ENCODE results near the gene FRMD3. TPM values are rescaled to one million over a fixed set of nuclear protein-coding genes. Genes with fewer than 3 reads are reported as not detected.

FRMD3 gene
- total and polyA plus RNA-seq, 4 donors = 0.16 to 0.75 (median 0.48) TPM

DNA sequence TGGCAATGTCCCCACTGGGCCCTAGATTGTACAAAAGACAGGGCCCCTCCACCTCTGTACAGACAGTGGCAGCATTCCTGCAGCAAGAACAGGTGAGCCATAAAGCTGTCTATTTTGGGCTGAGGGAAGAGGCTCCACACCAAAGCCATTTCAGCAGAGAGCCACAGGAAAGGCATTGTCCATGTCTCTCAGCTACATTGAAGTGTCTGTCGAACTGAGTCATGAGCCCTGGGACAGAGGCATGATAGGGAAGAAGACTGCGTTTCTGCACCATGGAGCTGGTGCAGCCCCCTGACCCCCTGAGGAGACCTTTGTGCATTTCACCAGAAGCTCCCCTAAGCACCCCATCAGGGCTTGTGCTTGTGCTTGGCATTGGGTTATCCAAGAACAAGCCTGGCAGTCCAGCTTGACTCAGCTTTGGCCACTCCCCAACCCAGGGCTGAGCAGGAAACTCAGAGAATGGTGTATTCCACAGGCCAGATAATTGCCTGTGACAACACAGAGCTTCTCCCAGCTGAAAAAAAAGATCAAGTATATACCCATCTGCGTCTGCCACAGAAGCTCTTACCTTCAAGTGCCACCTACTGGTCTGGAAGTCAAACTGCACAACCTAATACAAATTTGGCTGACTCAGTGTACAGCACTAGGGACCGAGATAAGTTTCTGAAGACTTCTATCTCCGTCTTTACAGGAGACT is 5.9 kb upstream of the FRMD3 start:
- no peak for DNase-seq (ENCODE audit: low spot score)
- no peaks in the 10 kb centered on the region for H3K36me3 ChIP-seq (ENCODE audit: control insufficient read depth in 4 of 4, insufficient read depth in 3 of 4, low read depth in 1 of 4, low read length in 3 of 4)
- H3K27ac ChIP-seq (ENCODE audit: low read depth in 1 of 2, low read length in 2 of 2) = no peak overlapping the region
- H3K9me3 ChIP-seq (ENCODE audit: control insufficient read depth in 4 of 4, low read length in 3 of 4) = no peaks in the 10 kb centered on the region
- H3K9ac ChIP-seq (ENCODE audit: low read depth in 1 of 2, low read length in 2 of 2) = no peak overlapping the region
- no peak overlapping the region for H3K4me3 ChIP-seq (ENCODE audit: low read depth in 1 of 3, low read length in 3 of 3)
- H3K4me1 ChIP-seq (ENCODE audit: control insufficient read depth in 4 of 4, insufficient read depth in 4 of 4, low read length in 3 of 4) = no peaks in the 10 kb centered on the region
- H3K27me3 ChIP-seq (ENCODE audit: control insufficient read depth in 4 of 4, insufficient read depth in 4 of 4, low read length in 3 of 4) = no peaks in the 10 kb centered on the region
- TF ChIP-seq, protein P1, sequence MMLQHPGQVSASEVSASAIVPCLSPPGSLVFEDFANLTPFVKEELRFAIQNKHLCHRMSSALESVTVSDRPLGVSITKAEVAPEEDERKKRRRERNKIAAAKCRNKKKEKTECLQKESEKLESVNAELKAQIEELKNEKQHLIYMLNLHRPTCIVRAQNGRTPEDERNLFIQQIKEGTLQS (IDR thresholded peaks at IDR 0.05) = no peak
- no peak for TF ChIP-seq FOXA1 (IDR thresholded peaks at IDR 0.05)
- TF ChIP-seq TAF1 (conservative IDR thresholded peaks at IDR 0.05) = no peak
- TF ChIP-seq YY1 (IDR thresholded peaks at IDR 0.05) = no peak
- TF ChIP-seq, protein P2, sequence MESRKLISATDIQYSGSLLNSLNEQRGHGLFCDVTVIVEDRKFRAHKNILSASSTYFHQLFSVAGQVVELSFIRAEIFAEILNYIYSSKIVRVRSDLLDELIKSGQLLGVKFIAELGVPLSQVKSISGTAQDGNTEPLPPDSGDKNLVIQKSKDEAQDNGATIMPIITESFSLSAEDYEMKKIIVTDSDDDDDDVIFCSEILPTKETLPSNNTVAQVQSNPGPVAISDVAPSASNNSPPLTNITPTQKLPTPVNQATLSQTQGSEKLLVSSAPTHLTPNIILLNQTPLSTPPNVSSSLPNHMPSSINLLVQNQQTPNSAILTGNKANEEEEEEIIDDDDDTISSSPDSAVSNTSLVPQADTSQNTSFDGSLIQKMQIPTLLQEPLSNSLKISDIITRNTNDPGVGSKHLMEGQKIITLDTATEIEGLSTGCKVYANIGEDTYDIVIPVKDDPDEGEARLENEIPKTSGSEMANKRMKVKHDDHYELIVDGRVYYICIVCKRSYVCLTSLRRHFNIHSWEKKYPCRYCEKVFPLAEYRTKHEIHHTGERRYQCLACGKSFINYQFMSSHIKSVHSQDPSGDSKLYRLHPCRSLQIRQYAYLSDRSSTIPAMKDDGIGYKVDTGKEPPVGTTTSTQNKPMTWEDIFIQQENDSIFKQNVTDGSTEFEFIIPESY (IDR thresholded peaks at IDR 0.05) = no peak
- TF ChIP-seq HNF4A (conservative IDR thresholded peaks at IDR 0.05) = no peak
- TF ChIP-seq RAD21 (IDR thresholded peaks at IDR 0.05) = peak; percentile 92 to 96
- TF ChIP-seq JUND (IDR thresholded peaks at IDR 0.05) = no peak
- peak; percentile 77 for TF ChIP-seq CTCF (IDR thresholded peaks at IDR 0.05; ENCODE audit: low read depth, low read length, missing input control)
- TF ChIP-seq FOXA2 (IDR thresholded peaks at IDR 0.05) = no peak
- TF ChIP-seq, protein P3, sequence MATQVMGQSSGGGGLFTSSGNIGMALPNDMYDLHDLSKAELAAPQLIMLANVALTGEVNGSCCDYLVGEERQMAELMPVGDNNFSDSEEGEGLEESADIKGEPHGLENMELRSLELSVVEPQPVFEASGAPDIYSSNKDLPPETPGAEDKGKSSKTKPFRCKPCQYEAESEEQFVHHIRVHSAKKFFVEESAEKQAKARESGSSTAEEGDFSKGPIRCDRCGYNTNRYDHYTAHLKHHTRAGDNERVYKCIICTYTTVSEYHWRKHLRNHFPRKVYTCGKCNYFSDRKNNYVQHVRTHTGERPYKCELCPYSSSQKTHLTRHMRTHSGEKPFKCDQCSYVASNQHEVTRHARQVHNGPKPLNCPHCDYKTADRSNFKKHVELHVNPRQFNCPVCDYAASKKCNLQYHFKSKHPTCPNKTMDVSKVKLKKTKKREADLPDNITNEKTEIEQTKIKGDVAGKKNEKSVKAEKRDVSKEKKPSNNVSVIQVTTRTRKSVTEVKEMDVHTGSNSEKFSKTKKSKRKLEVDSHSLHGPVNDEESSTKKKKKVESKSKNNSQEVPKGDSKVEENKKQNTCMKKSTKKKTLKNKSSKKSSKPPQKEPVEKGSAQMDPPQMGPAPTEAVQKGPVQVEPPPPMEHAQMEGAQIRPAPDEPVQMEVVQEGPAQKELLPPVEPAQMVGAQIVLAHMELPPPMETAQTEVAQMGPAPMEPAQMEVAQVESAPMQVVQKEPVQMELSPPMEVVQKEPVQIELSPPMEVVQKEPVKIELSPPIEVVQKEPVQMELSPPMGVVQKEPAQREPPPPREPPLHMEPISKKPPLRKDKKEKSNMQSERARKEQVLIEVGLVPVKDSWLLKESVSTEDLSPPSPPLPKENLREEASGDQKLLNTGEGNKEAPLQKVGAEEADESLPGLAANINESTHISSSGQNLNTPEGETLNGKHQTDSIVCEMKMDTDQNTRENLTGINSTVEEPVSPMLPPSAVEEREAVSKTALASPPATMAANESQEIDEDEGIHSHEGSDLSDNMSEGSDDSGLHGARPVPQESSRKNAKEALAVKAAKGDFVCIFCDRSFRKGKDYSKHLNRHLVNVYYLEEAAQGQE (IDR thresholded peaks at IDR 0.05) = no peak
- WGBS = 44% methylated on average over 5 of the region's 5 CpGs

DNA sequence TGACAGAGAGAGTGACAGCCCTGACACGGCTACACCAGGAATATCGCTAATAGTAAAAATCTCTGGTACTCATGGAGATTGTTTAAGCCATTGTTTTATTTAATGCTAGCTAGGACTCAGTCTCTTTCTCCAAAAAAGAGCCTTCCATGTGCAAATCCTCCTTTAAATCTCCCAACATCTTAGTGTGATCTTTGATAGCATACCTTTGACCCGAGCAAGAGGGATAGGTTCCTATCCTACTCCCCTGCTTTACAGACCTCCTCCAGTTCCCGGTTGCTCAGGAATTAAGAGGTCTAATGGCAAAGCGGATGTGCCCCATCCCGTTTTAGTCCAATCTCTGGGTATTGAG is 663 bp upstream of the FRMD3 start:
- WGBS = 34% methylated on average over 6 of the region's 6 CpGs
- DNase-seq (ENCODE audit: low spot score) = no peak
- no peak overlapping the region for H3K4me3 ChIP-seq (ENCODE audit: low read depth in 1 of 3, low read length in 3 of 3)
- no peaks in the 10 kb centered on the region for H3K9me3 ChIP-seq (ENCODE audit: control insufficient read depth in 4 of 4, low read length in 3 of 4)
- peaks cover 11 to 21% (median 16%) of the 10 kb centered on the region in 4 donors for H3K4me1 ChIP-seq (ENCODE audit: control insufficient read depth in 4 of 4, insufficient read depth in 4 of 4, low read length in 3 of 4)
- H3K36me3 ChIP-seq (ENCODE audit: control insufficient read depth in 4 of 4, insufficient read depth in 3 of 4, low read depth in 1 of 4, low read length in 3 of 4) = no peaks in the 10 kb centered on the region
- H3K27me3 ChIP-seq (ENCODE audit: control insufficient read depth in 4 of 4, insufficient read depth in 4 of 4, low read length in 3 of 4) = peaks cover 0 to 7% (median 3%) of the 10 kb centered on the region in 4 donors
- H3K27ac ChIP-seq (ENCODE audit: low read depth in 1 of 2, low read length in 2 of 2) = no peak overlapping the region
- H3K9ac ChIP-seq (ENCODE audit: low read depth in 1 of 2, low read length in 2 of 2) = no peak overlapping the region
- TF ChIP-seq TAF1 (conservative IDR thresholded peaks at IDR 0.05) (no peak), YY1 (IDR thresholded peaks at IDR 0.05) (no peak), CTCF (IDR thresholded peaks at IDR 0.05; ENCODE audit: low read depth, low read length, missing input control) (no peak), JUND (IDR thresholded peaks at IDR 0.05) (no peak), RAD21 (IDR thresholded peaks at IDR 0.05) (no peak), EGR1 (IDR thresholded peaks at IDR 0.05; ENCODE audit: low read depth in 2 of 2) (no peak), SP1 (IDR thresholded peaks at IDR 0.05) (no peak), HNF4G (IDR thresholded peaks at IDR 0.05) (no peak), HNF4A (conservative IDR thresholded peaks at IDR 0.05) (no peak), RXRA (IDR thresholded peaks at IDR 0.05) (no peak)
- TF ChIP-seq, protein P1 (IDR thresholded peaks at IDR 0.05) = no peak
- TF ChIP-seq, protein P2 (IDR thresholded peaks at IDR 0.05) = no peak
